Occipital lobe (tissue), 2 donors: ENCODE data around the gene ABCD2. TPM values are rescaled to one million over a fixed set of nuclear protein-coding genes. Genes with fewer than 3 reads are reported as not detected.
"Not testable (repeated sequence)": the region's sequence is repeated elsewhere in the genome, so short reads cannot be mapped to it uniquely, and the experiment has no call there.

Experiments
- DNase-seq: peaks from one replicate; lab custom pipeline; 2025; lab: John Stamatoyannopoulos, UW
- total RNA-seq: library from RNA; depleted of rRNA; stranded (reverse); fragments of >200 nt; gene quantifications from one replicate; pipeline ENCODE4 v1.2.3, GENCODE V29; 2014

Gene ABCD2
- total RNA-seq, 1 donor from 2014 or later: 20.4 TPM

DNA sequence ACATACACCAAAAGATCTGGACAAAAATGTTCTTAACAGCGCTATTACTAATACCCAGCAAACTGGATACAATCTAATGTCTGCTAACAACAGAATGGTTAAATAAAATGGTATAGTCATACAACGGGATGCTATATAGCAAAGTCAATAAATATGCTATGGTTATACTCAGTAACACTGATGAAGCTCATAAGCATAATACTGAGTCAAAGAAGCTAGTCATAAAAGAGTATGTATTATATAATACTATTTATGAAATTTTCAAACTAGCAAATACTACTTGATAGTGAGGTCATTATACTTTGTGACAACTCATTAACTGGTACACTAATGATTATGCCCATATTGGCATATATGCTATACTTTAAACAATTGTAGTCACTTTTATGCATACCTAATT is 7.4 kb downstream of the ABCD2 start:
- no peak for DNase-seq

GRCh38 chr12:39611818-39612217 is 7.8 kb downstream of the ABCD2 start:
- no peak for DNase-seq

GRCh38 chr12:39610436-39611025 is 9.1 kb downstream of the ABCD2 start:
- DNase-seq: no peak

DNA sequence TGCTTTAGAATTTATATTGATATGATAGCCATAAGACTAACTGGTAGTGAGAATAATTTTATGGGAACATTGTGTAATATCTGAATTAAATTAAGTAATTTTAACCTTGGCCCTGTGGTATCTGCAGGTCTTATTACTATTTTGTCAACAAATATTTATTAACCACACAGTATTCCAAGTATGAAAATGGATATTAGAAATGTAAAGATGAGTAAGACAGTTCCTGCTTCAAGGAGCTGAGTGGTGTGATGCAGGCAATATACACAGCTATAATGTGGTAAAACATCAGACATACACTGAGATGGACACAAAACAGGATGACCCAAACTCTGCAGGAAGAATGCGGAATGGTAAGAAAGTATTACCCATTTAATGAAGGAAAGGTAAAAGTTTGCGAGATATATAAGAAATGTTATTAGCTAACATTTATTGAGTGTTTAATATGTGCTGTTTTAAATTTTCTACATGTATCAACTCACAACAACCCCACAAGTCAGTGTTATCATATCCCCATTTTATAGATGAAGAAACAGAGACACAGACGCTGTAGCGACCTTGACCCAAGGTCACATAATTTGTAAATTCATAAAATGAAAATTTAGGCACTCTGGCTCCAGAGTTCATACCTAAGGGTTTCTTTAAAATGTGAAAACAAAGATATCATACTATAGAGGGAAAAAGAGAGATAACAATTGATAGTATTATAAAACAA is 12.7 kb downstream of the ABCD2 start:
- no peak for DNase-seq

GRCh38 chr12:39605996-39606395 is 13.6 kb downstream of the ABCD2 start:
- DNase-seq: no peak

DNA sequence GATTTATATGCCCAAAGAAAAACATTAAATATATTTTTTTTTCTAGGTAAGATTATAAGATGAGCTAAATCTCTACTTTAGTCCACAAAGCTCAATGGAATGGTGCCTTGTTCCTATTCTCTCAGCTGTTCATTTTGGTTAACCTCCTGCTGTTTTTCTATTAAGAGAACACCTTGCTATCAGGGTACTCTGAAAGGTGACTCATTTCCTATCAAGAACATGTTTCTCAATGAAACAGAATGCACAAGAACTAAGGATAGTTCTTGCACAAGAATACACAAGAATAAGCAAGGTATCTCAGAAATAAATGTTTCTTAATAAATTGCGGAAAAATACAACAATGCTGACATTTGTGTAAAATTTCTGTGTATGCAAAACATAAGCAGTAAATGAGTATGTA is 14.1 kb downstream of the ABCD2 start:
- DNase-seq: no peak

GRCh38 chr12:39603065-39603464 is 16.5 kb downstream of the ABCD2 start:
- no peak for DNase-seq

- not testable (repeated sequence) for DNase-seq
These were observed 17.7 kb downstream of the ABCD2 start for GRCh38 chr12:39601951-39602350.

DNA sequence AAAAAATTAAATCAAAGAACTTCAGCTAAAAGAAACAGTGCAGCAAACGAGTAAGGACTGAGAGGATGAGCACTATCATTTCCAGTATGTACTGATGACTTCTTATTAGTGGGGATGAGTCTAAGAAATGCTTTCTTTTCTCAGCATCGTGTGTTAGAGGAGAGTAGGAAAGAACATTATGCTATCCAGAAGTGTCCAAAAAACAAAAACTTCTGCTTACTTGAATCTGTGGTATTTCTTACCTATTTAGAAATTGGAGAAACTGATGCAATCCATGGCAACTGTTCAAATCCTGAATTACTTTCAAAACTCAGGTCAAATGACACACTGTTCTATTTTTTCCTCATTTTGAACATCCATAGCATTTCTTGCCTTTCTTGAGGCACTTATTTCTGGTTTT is 23.7 kb downstream of the ABCD2 start:
- no peak for DNase-seq

DNA sequence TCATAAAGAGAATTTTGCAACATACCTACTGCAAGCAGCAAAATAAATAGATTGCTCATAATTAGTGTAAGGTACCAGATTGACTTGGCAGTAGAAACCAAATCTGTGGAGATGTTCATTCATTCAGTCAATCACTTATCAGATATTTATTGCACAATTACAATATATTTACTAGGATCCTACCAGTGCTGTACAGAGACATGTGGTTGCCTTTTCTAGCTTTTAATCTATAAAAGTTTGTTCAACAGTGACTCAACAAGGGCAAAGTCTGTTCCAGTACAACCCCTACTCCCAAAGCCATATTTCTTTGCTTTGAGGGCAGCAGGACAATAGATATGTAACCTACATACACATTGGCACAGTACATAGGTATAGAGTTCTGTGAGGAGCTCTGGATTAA is 27.3 kb downstream of the ABCD2 start:
- no peak for DNase-seq

DNA sequence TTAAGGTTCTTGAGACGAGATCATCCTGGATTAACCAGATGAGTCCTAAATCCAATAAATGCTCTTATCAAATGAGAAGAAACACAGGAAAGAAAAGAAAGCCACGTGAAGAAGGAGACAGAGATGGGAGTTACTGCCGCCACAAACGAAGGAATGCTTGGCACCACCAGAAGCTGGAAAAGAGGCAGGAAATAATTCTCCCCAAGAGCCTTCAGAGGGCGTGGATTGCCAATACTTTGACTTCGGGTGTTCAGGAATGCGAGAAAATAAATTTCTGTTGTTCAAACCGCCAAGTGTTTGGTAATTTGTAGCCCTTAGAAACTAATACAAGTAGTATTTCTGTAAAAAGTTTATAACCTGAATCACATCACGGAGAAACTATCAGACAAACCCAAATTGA is 31.3 kb downstream of the ABCD2 start:
- no peak for DNase-seq

GRCh38 chr12:39587225-39587624 is 32.4 kb downstream of the ABCD2 start:
- DNase-seq: no peak

GRCh38 chr12:39586816-39587215 is 32.8 kb downstream of the ABCD2 start:
- no peak for DNase-seq

GRCh38 chr12:39581592-39581991 is 38.0 kb downstream of the ABCD2 start:
- DNase-seq: no peak

- no peak for DNase-seq
These were observed 44.1 kb downstream of the ABCD2 start for GRCh38 chr12:39575498-39575875.

GRCh38 chr12:39574785-39575497 is 44.7 kb downstream of the ABCD2 start:
- no peak for DNase-seq

DNA sequence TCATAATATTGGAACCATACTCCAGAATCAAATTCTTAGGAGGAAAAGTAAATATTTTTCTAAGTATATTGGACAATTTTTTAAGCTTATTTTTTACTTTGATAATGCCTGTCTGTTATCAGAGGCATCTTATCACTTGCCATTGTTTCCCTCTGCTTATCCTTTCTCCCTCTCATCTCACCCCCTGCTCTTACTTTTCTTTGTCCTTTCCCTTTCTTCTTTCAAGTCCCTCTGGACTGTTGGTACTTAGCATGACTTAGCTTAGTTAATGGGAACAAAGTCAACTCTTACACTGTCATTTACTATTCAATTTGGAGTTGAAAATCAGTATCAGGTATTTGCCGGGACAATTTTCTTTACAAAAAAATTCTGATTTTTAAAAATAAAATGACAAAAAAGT is 45.2 kb downstream of the ABCD2 start:
- DNase-seq: no peak

GRCh38 chr12:39573971-39574370 is 45.6 kb downstream of the ABCD2 start:
- no peak for DNase-seq

DNA sequence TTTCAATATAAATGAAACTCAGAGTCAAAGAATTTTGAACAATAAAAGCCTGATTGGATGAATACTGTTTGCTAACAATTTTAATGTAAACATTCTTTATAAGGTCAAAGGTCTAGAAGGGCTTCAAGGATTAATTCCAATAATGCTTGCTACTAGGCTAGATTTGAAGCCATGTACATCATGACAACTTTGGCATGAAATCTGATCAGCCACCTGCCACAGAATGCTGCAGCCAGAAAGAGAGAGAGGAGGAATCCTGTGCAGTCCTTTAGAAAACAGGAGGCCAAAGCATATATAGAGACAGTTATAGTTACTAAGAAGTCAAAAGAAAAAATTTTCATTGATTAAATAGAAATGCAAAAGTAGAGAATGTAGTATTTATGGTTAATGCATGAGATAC is 47.1 kb downstream of the ABCD2 start:
- no peak for DNase-seq

DNA sequence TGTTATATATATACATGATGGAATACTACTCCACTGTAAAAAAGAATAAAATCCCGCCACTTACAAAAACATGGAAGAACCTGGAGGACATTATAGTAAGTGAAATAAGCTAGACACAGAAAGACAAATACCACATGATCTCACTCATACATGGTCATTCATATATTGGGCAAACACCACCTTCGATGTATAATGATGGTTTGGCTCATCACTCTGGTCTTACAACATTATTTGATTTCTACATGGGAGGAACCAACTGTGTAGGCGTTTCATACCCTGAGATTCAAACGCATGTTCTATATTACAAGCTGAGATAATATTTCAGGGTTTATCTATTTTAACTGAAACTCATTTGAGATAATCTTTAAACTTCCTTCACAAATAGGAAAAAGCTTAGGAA is 48.3 kb downstream of the ABCD2 start:
- no peak for DNase-seq

GRCh38 chr12:39553476-39553875 is 66.1 kb downstream of the ABCD2 start:
- DNase-seq: no peak

GRCh38 chr12:39544211-39544610 is 75.4 kb downstream of the ABCD2 start:
- DNase-seq: not testable (repeated sequence)

DNA sequence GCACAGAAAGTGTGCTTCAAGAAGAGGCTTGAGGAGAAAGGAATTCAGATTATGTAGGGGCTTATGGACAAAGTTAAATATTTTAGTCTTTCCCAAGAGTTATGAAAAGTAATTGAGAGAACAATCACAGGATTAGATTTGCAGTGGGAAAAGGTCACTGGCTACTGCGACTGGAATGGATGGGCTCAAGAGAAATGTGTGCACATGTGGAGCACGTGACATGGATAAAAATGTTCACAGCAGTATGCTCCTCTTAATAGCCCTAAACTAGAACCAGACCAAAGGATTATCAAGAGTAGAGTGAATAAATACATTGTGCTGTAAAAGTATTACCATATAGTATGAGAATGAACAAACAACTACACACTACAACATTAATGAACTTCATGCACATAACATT is 78.1 kb downstream of the ABCD2 start:
- no peak for DNase-seq
